ENCODE data around the gene CCN2.

CCN2 gene

GRCh38 chr6:131950767-131951575, at the start of gene CCN2:
CCN2 (minus strand) TSS chr6:131951372; CDS start chr6:131951172, 200 bp downstream.
- in situ Hi-C loops (cut with HindIII; ENCODE audit: low sequenced_read_pairs): no loop called here

GRCh38 chr6:132000296-132000695, 49.1 kb upstream of the CCN2 start:
- in situ Hi-C loops (cut with HindIII; ENCODE audit: low sequenced_read_pairs): no loop called here

- in situ Hi-C loops (cut with HindIII; ENCODE audit: low sequenced_read_pairs): no loop called here
These were observed 48.5 kb upstream of the CCN2 start for GRCh38 chr6:131999545-132000146.

GRCh38 chr6:131998255-131998982, 47.2 kb upstream of the CCN2 start:
- in situ Hi-C loops (cut with HindIII; ENCODE audit: low sequenced_read_pairs): no loop called here

- in situ Hi-C loops (cut with HindIII; ENCODE audit: low sequenced_read_pairs): no loop called here
These were observed 46.4 kb upstream of the CCN2 start for GRCh38 chr6:131997429-131998153.

- in situ Hi-C loops (cut with HindIII; ENCODE audit: low sequenced_read_pairs): no loop called here
These were observed 44.7 kb upstream of the CCN2 start for GRCh38 chr6:131995917-131996316.

GRCh38 chr6:131992557-131992956, 41.4 kb upstream of the CCN2 start:
- in situ Hi-C loops (cut with HindIII; ENCODE audit: low sequenced_read_pairs): no loop called here

GRCh38 chr6:131989036-131989435, 37.9 kb upstream of the CCN2 start:
- in situ Hi-C loops (cut with HindIII; ENCODE audit: low sequenced_read_pairs): no loop called here

- in situ Hi-C loops (cut with HindIII; ENCODE audit: low sequenced_read_pairs): no loop called here
These were observed 31.6 kb upstream of the CCN2 start for GRCh38 chr6:131982740-131983259.

GRCh38 chr6:131981624-131981978, 30.4 kb upstream of the CCN2 start:
- in situ Hi-C loops (cut with HindIII; ENCODE audit: low sequenced_read_pairs): no loop called here

- in situ Hi-C loops (cut with HindIII; ENCODE audit: low sequenced_read_pairs): no loop called here
These were observed 29.8 kb upstream of the CCN2 start for GRCh38 chr6:131980791-131981623.

GRCh38 chr6:131980338-131980790, 29.2 kb upstream of the CCN2 start:
- in situ Hi-C loops (cut with HindIII; ENCODE audit: low sequenced_read_pairs): no loop called here

- in situ Hi-C loops (cut with HindIII; ENCODE audit: low sequenced_read_pairs): no loop called here
These were observed 28.6 kb upstream of the CCN2 start for GRCh38 chr6:131979515-131980337.

GRCh38 chr6:131978522-131978921, 27.4 kb upstream of the CCN2 start:
- in situ Hi-C loops (cut with HindIII; ENCODE audit: low sequenced_read_pairs): no loop called here

- in situ Hi-C loops (cut with HindIII; ENCODE audit: low sequenced_read_pairs): no loop called here
These were observed 25.4 kb upstream of the CCN2 start for GRCh38 chr6:131976545-131977061.

GRCh38 chr6:131972741-131973140, 21.6 kb upstream of the CCN2 start:
- in situ Hi-C loops (cut with HindIII; ENCODE audit: low sequenced_read_pairs): no loop called here

- in situ Hi-C loops (cut with HindIII; ENCODE audit: low sequenced_read_pairs): no loop called here
These were observed 19.1 kb upstream of the CCN2 start for GRCh38 chr6:131970076-131970859.

GRCh38 chr6:131968656-131969055, 17.5 kb upstream of the CCN2 start:
- in situ Hi-C loops (cut with HindIII; ENCODE audit: low sequenced_read_pairs): no loop called here
